HG03066 (cell line): ENCODE results near the gene TRPM2.
"Not testable (repeated sequence)": the region's sequence is repeated elsewhere in the genome, so short reads cannot be mapped to it uniquely, and the experiment has no call there.

Experiments used
- ATAC-seq: cut with Tn5 transposase; IDR thresholded peaks from one replicate; pipeline ENCODE4 v1.9.1; 2021; ENCODE audit warnings: low read depth; ENCODE audit not compliant: unreplicated experiment

Gene TRPM2

DNA sequence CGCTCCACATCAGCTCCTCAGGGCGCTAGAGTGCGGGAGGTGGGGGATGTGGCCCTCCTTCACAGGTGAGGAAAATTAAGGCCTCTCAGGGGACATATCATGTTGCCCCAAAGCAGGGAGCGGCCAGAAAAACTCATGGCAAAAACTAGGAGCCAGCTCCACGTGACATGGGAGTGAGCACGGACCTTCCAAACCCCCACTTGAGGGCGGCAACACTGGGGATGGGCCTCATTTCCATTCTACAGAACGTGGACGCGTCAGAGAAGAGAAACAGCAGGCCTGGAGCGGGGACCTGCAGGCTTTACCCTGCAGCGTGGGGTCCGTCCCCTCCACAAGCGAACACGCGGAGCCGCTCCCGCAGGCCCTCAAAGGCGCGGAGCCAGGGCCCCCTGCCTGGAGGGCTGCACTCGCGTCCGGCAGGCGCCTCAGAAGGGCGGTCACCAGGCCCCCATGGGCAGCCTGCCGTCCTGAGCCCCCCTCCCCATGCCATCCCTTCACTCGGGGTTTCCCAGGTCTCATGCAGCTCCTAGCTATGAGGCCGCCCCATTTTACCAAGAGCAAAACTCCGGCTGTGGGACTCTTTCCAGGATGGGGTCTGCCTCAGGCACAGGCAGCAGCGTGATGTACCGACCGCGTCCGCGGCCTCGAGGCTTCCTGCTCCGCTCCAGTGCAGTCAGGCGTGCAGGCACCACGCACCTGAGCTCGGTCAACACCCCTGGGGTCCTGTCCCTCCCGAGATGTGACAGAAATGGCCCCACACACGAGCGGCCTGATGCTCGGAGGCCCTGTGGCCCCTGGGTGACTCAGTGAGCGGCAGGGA, 19.7 kb upstream of the TRPM2 start:
- ATAC-seq = no peak

DNA sequence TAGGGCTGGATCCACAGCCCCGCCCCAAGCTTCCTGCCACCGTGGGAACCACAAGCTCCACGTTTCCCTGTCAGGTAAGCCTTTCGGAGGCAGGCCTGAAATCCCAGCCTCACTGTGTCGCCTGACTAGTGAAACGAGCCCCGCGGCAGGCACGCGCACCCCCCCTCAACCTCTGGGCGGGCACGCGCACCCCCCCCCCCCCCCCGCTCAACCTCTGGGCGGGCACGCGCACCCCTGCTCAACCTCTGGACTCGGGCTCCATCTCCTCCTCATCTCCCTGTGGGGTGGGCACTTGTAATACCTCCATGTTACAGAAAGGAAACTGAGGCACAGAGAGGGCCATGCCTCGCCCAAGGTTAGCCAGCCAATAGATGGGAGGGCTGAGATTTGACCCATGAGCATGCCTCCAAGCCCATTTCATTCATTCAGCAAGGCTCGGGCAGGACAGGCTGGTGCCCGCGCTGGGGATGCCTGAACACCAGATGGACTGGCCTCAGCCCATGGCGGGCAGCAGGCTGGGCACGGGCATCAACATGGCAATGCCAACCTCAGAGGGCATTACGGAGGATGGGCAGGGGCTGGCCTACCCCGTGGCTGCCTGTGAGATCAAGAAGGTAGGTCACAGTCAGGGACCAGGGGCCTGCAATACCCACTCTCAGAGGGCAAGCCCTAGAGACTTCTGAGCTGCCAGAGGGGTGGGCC, 18.9 kb upstream of the TRPM2 start:
- no peak for ATAC-seq

DNA sequence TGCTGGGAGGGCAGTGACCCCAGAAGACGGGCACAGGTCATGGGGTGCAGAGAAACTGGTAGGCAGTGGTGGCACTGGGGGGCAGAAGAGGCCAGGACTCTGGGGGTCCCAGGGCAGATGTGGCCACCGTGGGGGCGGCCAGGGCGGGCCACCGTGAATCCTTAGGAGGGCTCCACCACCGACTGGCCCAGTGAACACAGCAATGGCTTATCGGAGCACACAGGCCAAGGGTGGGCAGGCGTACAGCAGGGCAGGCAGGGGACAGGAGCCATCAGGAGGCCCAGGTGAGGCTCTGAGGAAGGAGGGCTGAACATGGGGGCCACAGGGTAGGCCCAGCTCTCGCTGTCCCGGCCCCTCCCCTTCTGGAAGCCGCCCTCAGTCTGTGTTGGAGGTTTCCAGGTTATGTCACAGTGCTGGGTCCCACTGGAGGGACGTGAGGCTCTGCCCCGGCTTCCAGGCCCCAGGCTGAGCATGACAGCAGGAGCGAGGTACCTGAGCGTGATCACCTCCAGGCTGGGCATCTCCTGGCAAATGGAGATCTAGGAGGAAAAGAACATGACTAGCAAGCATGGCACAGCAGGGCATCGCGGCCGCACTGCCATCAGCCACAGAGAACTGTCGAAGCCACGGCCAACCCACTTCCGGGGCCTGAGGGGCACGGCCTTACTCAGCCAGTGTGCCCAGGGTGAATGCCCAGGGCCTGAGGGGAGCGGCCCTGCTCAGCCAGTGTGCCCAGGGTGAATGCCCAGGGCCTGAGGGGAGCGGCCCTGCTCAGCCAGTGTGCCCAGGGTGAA, 18.0 kb upstream of the TRPM2 start:
- ATAC-seq = no peak

DNA sequence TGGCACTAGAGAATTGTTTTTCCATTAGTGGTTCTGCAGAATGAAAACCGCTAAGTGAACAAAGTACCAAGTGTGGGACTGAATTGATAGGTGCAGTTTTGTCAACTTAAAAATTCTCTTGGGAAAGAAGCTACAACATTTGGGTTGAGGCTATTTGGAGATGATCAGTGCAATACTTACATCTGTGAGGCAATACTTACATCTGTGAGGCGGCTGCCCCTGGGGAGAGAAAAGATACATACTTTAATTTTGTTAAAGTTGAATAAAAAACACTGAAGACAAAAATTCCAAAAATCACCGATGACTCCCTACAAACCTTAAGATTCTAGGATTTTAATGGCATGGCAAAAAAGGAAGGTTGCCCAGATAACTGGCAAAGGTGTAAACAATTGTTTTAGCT, 16.0 kb upstream of the TRPM2 start:
- no peak for ATAC-seq

DNA sequence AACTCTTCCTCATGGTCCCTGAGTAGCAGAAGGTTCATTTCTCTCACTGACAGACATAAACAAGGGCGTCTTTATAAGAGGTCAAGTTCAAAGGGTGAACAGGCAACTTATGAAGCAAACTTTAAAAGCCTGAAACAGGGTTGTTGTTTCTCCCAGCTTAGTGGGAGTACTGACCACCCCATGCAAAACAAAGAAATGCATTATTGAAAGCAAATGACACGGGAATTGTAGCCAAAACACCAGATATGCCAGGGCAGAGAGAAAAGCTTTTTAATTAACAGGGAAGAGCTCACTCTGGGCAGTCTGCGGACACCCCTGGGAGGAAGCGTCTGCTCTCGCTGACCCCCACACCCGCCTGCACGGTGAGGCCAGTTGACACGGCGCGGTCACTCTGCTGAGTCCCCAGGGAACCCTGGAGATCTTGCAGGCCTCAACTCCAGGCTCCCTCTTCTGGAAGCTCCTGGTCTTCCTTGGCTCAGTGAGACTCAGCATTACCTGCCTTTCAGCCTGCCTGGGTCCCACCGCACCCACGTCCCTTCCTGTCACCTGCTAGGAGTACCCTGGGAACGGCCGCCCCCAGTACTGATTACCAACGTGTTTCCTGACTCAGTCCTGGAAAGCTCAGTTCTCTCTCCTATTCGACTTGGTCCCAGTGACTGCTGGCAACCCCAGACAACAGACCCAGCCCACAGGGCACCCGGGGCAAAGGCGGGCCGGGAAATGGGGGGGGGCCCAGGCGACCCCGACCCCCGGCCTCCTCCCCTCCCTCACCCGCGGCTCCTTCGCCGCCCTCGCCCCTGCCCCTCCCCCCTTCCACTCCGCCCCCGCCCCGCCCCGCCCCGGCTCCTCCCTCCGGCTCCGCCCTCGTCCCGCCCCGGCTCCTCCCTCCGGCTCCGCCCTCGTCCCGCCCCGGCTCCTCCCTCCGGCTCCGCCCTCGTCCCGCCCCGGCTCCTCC, 15.2 kb upstream of the TRPM2 start:
- ATAC-seq = no peak

DNA sequence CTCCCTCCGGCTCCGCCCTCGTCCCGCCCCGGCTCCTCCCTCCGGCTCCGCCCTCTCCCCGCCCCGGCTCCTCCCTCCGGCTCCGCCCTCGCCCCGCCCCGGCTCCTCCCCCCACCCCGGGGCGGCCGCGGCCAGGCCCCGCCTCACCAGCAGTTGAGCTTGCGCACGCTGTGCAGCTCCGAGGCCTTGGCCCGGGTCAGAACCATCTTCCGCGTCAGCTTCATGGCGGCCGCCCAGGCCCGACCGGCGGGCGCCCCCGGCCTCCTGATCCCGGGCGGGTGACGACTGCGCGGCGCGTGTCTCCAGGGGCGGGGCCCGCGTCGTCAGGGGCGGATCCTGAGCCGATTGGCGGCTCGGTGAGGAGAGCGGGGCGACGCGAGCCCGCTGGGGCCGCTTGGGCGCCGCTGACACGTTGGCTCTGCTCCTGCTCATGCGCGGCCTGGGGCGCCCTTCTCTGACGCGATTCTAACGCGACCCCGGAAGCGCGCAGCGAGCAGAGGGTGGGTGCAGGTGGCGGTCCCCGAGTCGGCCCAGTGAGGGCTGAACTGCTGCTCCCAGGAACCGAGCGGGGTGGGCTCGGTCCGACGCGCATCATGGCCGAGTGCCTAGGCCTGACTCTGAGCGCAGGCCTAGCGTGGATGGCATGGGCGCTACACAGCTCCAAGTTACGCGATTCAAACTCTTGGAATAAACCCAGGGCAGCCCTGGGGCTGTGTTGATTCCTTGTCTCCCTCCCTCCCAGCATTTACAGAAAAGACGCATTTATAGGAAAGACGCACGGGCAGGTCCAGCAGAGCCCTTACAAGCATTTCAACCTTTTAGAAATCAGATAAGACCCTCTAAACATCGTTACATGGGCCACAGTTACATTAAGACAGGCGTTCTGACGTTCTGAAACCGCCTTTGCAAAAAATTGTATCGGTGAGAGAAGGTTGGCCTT, 14.2 kb upstream of the TRPM2 start, which contains the start of gene CFAP410:
Gene CFAP410, minus strand, starts transcription at position 420 of the 940 bp plus-strand sequence. Its CDS starts 196 bp downstream, at position 224.
- peak; percentile 77 for ATAC-seq

DNA sequence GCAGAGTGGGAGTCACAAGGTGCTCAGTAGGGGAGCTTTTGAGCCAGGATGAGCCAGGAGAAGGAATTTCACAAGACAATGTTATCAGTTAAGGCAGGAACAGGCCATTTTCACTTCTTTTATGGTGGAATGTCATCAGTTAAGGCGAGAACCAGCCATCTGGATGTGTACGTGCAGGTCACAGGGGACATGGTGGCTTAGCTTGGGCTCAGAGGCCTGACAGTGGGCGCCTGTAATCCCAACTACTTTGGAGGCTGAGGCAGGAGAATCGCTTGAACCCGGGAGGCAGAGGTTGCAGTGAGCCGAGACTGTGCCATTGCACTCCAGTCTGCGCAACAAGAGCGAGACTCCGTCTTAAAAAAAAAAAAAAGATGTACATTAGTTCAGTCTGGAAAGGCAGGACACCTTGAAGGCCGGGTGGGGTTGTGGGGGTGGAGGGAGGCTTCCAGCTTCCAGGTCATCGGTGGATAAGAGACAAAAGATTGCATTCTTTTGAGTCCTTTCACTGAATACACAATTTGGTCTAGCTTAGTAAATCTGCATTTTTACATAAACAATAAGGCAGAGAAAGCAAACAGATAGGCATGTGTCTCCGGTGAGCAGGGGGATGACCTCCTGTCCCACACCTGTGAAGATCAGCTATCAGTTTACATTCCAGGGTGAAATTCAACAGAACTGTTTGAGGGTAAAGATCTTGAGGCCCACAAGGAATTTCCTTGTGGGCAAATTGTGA, 11.5 kb upstream of the TRPM2 start:
- ATAC-seq = not testable (repeated sequence)

DNA sequence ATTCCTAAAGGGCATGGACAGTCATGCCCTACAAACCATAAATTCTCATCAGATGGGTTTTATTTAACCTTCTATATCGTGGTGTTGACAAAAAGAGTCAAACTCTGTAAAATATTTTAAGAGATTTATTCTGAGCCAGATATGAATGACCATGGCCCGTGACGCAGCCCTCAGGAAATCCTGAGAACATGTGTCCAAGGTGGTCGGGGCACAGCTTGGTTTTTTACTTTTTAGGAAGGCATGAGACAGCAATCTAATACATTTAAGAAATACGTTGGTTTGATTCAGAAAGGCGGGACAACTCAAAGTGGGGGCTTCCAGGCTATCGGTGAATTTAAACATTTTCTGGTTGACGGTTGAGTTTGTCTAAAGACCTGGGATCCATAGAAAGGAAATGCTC, 10.4 kb upstream of the TRPM2 start:
- not testable (repeated sequence) for ATAC-seq

DNA sequence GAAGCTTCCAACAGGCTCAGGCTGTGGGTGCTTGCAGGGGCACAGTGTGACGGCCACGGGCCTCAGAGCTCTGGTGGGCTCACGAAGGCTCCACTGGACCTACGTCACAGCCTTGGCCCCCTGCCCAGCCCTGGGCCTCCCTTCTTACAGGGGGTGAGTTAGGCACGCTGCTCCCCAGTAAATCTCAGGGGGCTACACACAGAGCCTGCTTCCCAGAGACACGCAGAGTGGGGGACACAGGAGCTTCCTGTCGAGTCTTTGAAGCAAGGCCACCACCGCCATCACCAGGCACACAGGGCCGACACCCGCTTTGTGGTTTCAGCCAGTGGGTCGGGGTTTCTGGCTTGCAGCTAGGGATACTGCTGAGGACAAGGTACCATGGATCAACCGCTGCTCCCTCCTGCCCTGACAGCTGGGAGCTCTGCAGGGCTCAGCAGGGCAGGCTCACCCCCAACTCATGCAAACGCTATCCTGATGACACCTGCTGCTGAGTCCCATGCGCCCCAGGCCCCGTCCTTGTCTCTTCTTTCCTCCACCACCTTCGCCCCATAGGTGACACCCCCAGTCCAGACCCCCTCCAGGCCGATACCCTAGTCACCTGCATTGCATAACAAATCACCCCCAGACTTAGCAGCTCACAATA, 8.8 kb upstream of the TRPM2 start:
- no peak for ATAC-seq

DNA sequence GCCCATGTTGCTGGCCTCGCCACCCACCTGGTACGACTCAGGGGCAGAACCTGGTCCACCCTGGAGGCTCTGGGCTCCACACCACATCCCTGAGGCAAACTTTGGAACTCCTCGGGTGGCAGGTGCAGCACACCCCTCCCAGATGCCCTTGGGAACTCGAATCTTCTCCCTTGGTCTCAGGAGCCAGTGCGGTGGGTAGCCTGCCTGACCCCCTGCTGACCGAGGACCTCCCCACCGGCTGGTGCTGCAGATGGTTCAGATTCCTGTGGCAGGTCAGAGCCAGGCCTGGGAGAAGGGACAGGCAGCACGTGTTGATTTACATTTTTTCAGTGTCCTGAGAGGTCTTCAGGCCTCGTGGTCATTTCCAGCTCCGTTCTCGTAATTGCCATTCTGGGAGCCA, 7.9 kb upstream of the TRPM2 start:
- no peak for ATAC-seq

DNA sequence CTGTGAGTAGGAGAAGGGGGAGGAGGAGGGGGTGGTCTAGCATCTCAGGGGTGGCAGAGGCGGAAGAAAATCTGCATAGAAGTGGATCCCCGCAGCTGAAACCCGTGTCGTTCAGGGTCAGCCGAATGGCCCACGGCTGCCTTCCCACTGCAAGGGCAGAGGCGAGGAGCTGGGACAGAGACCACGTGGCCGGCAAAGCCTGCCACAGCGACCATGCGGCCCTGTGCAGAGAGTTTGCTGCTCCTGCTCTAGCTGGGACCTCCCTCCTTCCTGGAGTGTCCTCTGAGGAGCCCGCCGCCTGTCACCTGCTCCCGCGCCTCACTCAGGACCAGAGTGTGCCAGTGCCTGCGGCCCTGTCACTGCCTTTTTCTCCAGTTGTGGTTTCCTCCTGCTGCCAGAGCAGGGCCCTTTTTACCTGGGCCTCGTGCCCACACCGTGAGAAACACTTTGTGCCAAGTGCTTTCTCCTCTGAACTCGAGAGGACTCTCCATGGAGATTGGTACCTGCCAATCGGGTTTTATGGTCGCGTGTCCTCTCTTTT, 5.4 kb upstream of the TRPM2 start:
- ATAC-seq = no peak

DNA sequence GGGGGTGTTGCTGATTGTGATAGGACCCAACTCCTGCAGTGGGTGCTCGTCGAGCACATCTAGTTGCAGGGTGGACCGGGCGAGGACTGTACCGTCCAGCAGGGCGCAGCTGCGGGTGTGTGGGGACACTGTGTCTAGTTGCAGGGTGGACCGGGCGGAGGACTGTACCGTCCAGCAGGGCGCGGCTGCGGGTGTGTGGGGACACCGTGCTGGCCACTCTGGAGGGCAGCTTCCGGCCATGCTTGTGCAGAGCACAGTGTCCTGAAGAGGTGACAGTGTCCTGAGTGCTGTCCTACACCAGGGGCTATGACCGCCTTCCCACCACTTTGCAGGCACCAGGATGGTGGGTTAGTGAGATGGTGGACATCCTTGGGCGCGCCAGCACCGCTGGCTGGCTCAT, 4.6 kb upstream of the TRPM2 start:
- ATAC-seq = no peak

DNA sequence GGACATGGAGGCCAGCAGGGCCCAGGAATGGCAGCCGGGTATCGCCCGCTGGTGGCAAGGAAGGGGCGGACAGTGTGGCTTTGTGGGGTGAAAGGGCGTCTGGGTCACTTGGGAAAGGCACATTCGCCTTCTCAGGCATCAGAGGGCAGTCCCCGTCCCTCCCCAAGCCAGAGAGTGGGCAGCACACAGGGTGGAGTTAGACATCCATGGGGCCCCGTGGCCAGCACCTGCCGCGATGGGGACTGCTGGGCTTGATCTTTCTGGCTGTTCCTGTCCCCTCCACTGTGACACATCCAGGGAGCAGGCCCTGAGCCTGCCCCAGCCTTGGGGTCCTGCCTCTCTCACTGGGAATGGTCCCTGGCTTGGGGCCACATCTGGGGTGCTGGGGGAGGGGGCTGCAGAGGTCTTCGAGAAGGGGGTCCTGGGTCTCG, 4.0 kb upstream of the TRPM2 start:
- ATAC-seq = no peak

DNA sequence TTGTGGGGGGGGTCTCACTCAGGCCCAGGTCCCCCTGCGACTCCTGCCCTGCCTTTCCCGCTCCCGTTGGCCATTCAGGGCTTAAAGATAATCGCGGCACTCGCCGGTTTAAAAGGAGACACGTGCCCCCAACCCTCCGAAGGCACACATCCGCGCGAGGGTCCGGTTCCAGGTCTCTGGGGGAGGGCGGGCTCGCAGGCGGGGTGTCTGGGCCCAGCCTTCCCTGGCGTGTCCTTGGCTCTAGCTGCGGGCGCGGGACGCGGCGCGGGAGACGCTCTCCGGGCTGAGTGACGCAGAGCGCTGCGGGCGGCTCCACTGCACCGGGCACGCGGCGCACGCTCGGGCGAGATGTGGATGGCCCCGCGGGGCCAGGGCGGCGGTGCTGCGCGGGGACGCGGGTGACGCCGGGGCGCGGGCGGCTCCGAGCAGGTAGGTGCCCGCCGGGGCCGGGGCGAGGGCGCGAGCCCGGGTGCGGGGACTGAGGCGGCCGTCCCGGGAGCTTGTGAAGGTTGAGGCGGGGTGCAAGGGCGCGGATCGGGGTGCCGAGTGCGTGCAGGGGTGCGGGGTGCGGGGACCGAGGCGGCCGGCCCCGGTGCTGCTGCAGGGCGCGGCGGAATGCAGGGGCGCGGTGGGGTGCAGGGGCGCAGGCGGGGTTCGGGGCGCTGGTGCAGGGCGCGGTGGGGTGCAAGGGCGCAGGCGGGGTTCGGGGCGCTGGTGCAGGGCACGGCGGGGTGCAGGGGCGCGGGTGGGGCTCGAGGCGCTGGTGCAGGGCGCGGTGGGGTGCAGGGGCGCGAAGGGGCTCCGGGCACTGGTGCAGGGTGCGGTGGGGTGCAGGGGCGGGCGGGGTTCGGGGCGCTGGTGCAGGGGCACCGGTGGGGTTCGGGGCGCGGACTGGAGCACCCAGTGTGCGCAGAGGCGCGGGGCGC, 3.3 kb upstream of the TRPM2 start:
- no peak for ATAC-seq

DNA sequence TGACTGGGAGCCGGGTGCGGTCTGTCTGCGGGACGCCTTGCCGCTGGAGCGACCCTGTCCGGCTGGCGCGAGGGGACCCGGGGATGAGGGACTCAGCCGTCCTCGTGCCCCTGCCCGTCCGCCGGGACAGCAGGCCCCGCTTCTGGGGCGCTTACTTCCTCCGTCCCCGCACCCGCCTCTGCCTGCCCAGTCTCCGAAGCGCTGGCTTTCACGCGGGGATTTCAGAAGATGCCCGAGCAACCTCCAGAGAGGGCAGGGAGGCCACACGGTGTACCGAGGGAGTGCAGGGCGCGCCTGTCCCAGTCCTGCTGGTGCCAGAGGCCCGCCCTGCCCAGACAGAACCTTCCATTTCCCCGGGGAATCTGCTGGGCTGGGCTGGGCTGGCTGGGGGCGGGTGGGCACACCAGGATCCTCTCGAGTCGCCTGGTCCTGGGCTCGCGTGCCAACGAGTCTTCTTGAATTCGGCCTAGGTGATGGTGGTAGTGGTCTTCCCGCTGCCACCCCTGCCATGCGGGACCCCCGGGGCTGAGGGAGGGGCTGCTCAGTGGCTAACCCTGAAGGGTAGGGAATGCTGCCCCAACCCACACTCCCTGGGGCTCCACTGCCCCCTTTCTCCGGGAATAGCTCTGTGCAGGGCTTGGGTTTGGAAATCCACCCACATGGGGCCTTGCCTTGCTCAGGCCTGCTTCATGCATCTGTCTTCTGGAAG, 2.5 kb upstream of the TRPM2 start:
- ATAC-seq = no peak
